ENCODE measurements around the gene IER3. TPM values are rescaled to one million over a fixed set of nuclear protein-coding genes. Genes with fewer than 3 reads are reported as not detected.

Gene IER3
- total and polyA plus RNA-seq, 2 of the 13 experiments (the other 11 are each of a cell fraction or from before 2014, with no cell fraction given): 51.1 to 131 TPM

- no peak for TF ChIP-seq ZNF646 (CRISPR knock-in tag; IDR thresholded peaks at IDR 0.05)
- no peak for TF ChIP-seq IKZF5 (CRISPR knock-in tag; IDR thresholded peaks at IDR 0.05)
- no peak for TF ChIP-seq ZNF441 (CRISPR knock-in tag; IDR thresholded peaks at IDR 0.05; ENCODE audit: borderline replicate concordance)
These were observed 41.3 kb downstream of the IER3 start (continued) for GRCh38 chr6:30703011-30703410.

GRCh38 chr6:30700340-30700739, 44.0 kb downstream of the IER3 start:
- peak; percentile 31; the same call in 1 of the 3 replicates for ATAC-seq
- 74% methylated on average over 4 of the region's 4 CpGs for WGBS (ENCODE audit: low lambda C conversion rate)
- H3K9ac ChIP-seq (ENCODE audit: insufficient read depth, low read depth, low read length): no peak overlapping the region

More at GRCh38 chr6:30700340-30700739, 44.0 kb downstream of the IER3 start:
- POLR2A ChIA-PET: interaction anchor here (0.9 to 1.3 kb wide), 2 partner anchors 9 to 17 kb away, joined by 3 to 4 read pairs; partner anchors contain the start of genes MDC1 and NRM
- Histone ChIP-seq H3K4me1 (ENCODE audit: insufficient read depth, low read length) (peaks cover 24% of the 10 kb centered on the region), H2AFZ (ENCODE audit: low read length) (no peak overlapping the region), H3K36me3 (replicated peaks in 1 of 2; ENCODE audit: control insufficient read depth in 1 of 2, insufficient read depth in 2 of 2, low read length in 2 of 2) (peaks cover 0 to 28% of the 10 kb centered on the region in 2 experiments; a peak in 4 of 5 replicates), H3K79me2 (ENCODE audit: insufficient read depth, low read length) (no peaks in the 10 kb centered on the region), H3K27me3 (ENCODE audit: control insufficient read depth in 1 of 2, insufficient read depth in 2 of 2, low read length in 2 of 2) (no peaks in the 10 kb centered on the region), H3K4me2 (ENCODE audit: low read depth, low read length) (no peak overlapping the region), H3K27ac (ENCODE audit: extremely low read length, insufficient read depth, low read length) (no peak overlapping the region), H4K20me1 (ENCODE audit: insufficient read depth, low read length) (no peaks in the 10 kb centered on the region), H3K9me3 (ENCODE audit: low read length) (no peaks in the 10 kb centered on the region), H3K4me3 (replicated peaks in 1 of 3; ENCODE audit: insufficient read depth in 1 of 3, low read depth in 2 of 3, low read length in 3 of 3) (no peak overlapping the region)
- in situ Hi-C loops (cut with HindIII; ENCODE audit: extremely low pct_ligation_motif_present, low pct_unique_long_range_greater_than_20kb): no loop called here
- 0 out of 2 replicates have a peak, but pooled peaks have one; percentile 12 for TF ChIP-seq SAP130 (CRISPR knock-in tag; IDR thresholded peaks at IDR 0.05; ENCODE audit: low read depth)
- peak; percentile 19; the same call in 1 of the 2 replicates for TF ChIP-seq ETV5 (CRISPR knock-in tag; IDR thresholded peaks at IDR 0.05; ENCODE audit: borderline replicate concordance)
- TF ChIP-seq PRPF4 (IDR thresholded peaks at IDR 0.05; ENCODE audit: low read depth, low read length, poor library complexity, severe bottlenecking): no peak
- no peak for TF ChIP-seq HMGXB4 (CRISPR knock-in tag; IDR thresholded peaks at IDR 0.05; ENCODE audit: borderline replicate concordance in 1 of 2, low read depth in 1 of 2)
- no peak for DNase-seq (ENCODE audit: low spot score)
- no TSS peak for BruUV-seq (replicated peaks)
- intact Hi-C loops (cut with micrococcal nuclease; ENCODE audit: unreplicated experiment): no loop called here
- peak; percentile 44 for FAIRE-seq
- CTCF ChIA-PET (ENCODE audit: low intra/inter-chr PET ratio, low total read pairs): interaction anchor here (0.9 kb wide), 1 partner anchor 21 kb away, joined by 3 read pairs; no protein-coding TSS in a partner anchor
